ENCODE measurements around the gene PRPF4. TPM values are rescaled to one million over a fixed set of nuclear protein-coding genes. Genes with fewer than 3 reads are reported as not detected.

The PRPF4 gene
- total RNA-seq, 3 donors from 2014 or later, result 13.2 to 18.4 (median 15.8) TPM

DNA sequence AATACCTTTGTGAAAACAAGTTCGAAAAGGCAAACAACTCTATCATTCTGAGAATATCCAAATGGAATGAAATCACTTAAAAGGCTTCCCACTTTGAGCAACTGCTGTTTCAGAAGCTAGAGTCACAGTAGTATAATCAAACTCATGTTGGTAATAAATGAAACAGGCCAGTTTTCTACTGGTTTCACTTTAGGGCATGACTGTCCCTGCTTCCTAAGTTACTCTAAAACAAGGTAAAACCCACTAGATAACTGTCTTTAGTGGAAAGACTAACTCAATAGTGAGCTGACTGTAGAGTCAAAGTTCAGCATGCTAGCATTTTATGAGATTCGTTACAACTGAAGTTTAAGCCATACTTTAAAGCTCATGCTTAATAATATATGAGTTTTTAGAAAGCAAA is 6.1 kb upstream of the PRPF4 start:
- intact Hi-C loops (cut with DNase I, micrococcal nuclease), result no loop called here
- DNase-seq (no peak), ATAC-seq (peak; percentile 68)
- TF ChIP-seq, protein P1, sequence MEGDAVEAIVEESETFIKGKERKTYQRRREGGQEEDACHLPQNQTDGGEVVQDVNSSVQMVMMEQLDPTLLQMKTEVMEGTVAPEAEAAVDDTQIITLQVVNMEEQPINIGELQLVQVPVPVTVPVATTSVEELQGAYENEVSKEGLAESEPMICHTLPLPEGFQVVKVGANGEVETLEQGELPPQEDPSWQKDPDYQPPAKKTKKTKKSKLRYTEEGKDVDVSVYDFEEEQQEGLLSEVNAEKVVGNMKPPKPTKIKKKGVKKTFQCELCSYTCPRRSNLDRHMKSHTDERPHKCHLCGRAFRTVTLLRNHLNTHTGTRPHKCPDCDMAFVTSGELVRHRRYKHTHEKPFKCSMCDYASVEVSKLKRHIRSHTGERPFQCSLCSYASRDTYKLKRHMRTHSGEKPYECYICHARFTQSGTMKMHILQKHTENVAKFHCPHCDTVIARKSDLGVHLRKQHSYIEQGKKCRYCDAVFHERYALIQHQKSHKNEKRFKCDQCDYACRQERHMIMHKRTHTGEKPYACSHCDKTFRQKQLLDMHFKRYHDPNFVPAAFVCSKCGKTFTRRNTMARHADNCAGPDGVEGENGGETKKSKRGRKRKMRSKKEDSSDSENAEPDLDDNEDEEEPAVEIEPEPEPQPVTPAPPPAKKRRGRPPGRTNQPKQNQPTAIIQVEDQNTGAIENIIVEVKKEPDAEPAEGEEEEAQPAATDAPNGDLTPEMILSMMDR (IDR thresholded peaks at IDR 0.05), result no peak
- Histone ChIP-seq H3K4me1 (ENCODE audit: low read depth) (peaks cover 25% of the 10 kb centered on the region), H3K9me3 (no peaks in the 10 kb centered on the region), H3K4me3 (no peak overlapping the region), H3K36me3 (ENCODE audit: low read depth) (peaks cover 3% of the 10 kb centered on the region)

DNA sequence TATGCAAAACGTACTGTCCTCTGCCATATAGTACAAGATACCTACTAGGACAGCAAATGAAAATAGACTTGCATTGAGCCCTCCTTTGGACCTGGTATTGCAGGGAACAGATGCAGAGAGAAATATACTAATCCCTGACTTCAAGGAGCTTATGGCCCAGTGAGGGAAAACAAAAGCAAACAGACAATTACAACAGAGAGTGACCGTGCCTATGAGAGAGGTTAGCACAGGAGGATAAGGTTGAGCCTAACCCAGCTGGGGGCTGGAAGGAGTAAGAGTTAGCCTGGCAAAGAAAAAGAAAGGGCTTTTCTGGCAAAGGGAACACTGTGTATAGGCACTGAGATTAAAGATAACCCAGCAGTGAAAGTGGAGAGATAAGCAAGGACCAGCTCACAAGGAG is 5.6 kb upstream of the PRPF4 start:
- TF ChIP-seq, protein P1 (IDR thresholded peaks at IDR 0.05), result no peak

DNA sequence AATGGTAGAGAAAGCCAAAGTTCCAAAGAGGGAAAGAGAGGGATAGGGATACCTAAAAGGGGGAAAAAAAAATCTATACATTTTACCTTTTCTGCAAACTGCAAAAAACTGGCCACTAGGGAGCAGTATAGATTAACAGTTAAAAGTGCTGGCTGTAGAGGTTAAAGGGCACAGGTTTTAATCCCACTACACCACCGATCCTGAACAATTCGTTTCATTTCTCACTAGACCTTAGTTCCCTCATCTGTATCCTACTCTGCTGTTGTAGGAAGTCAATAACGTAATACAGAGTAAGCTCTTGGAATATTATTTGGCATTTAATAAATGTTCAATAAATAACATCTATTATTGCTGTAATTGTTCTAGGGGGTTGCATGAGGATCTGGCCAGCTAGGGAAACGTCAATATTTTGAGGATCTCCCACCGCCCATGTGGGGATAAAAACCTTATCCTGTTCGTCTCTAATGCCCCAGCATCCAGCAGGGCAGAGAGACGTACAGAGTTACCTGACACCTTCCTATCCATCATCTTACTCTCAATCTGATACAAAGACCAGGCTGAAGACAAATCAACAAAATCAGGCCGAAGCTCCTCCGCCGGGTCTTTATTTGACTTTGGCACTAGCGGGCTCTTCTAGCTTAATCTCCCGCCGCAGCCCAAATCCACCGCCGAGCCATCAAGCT is 843 bp upstream of the PRPF4 start:
- Histone ChIP-seq H3K36me3 (ENCODE audit: low read depth) (peaks cover 5% of the 10 kb centered on the region), H3K4me1 (ENCODE audit: low read depth) (peaks cover 22% of the 10 kb centered on the region), H3K9me3 (no peaks in the 10 kb centered on the region), H3K4me3 (peak overlapping the region; percentile 67)
- intact Hi-C loops (cut with DNase I, micrococcal nuclease), result loop anchor here in 1 of 2 donors (5.0 to 10.0 kb wide), 2 partner anchors 52 to 140 kb away; partner anchors contain the start of genes C9orf43, FKBP15, POLE3 and SLC31A1
- TF ChIP-seq, protein P1 (IDR thresholded peaks at IDR 0.05), result peak; percentile 37
- DNase-seq (peak in 1 of 3 donors; percentile 77), ATAC-seq (peak; percentile 59)

More for the DNA sequence above, 5.6 kb upstream of the PRPF4 start:
- intact Hi-C loops (cut with DNase I, micrococcal nuclease), result loop anchor here in 1 of 2 donors (10.0 kb wide), 1 partner anchor 145 kb away; the partner anchor contains the start of genes C9orf43 and POLE3
- Histone ChIP-seq H3K36me3 (ENCODE audit: low read depth) (peaks cover 3% of the 10 kb centered on the region), H3K9me3 (no peaks in the 10 kb centered on the region), H3K4me1 (ENCODE audit: low read depth) (peaks cover 27% of the 10 kb centered on the region), H3K4me3 (no peak overlapping the region)
- DNase-seq, result no peak
- peak; percentile 9 for ATAC-seq

DNA sequence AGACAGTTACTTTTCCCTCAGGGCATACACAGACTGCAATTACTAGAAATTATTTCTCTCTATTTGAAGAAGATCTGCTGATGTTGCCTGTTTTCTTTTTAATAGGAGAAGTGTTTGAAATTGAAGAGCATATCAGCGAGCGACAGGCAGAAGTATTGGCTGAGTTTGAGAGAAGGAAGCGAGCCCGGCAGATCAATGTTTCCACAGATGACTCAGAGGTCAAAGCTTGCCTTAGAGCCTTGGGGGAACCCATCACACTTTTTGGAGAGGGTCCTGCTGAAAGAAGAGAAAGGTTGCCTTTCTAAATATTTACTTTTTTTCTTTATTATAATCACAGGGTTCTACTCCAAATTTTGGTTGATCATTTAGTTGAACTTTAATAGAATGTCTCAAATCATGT is 3.4 kb downstream of the PRPF4 start:
- Histone ChIP-seq H3K36me3 (ENCODE audit: low read depth) (peaks cover 3% of the 10 kb centered on the region), H3K4me1 (ENCODE audit: low read depth) (peaks cover 15% of the 10 kb centered on the region), H3K4me3 (no peak overlapping the region), H3K9me3 (no peaks in the 10 kb centered on the region)
- intact Hi-C loops (cut with DNase I, micrococcal nuclease), result loop anchor here in 1 of 2 donors (5.0 to 10.0 kb wide), 2 partner anchors 57 to 136 kb away; partner anchors contain the start of genes C9orf43, FKBP15, POLE3 and SLC31A1
- TF ChIP-seq, protein P1 (IDR thresholded peaks at IDR 0.05), result no peak
- no peak for DNase-seq
- no peak for ATAC-seq

DNA sequence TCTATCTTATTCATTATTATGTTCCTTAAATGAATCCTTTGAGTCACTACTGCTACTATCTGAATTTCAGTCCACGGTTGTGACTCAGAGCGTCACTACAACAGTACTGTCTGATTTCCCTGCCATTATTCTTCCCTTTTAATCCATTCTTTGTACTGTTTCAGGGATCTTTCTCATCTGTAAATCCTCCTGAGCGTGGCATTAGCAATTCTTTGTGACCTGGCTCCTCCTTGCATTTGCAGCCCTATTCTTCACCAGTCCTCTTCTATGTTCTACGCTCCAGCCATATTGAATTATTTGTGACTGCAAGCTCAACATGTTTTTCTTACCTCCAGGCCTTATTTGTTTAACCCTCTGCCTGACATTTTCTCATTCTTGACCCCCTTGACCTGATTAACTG is 5.9 kb downstream of the PRPF4 start:
- ATAC-seq, result no peak
- Histone ChIP-seq H3K9me3 (no peaks in the 10 kb centered on the region), H3K4me1 (ENCODE audit: low read depth) (peaks cover 5% of the 10 kb centered on the region), H3K36me3 (ENCODE audit: low read depth) (no peaks in the 10 kb centered on the region), H3K4me3 (no peak overlapping the region)
- no peak for DNase-seq
- intact Hi-C loops (cut with DNase I, micrococcal nuclease), result no loop called here
- TF ChIP-seq, protein P1 (IDR thresholded peaks at IDR 0.05), result no peak

All from mucosa of descending colon (tissue), 3 donors.